Measurements from ENCODE around the gene DGKI.

DNA sequence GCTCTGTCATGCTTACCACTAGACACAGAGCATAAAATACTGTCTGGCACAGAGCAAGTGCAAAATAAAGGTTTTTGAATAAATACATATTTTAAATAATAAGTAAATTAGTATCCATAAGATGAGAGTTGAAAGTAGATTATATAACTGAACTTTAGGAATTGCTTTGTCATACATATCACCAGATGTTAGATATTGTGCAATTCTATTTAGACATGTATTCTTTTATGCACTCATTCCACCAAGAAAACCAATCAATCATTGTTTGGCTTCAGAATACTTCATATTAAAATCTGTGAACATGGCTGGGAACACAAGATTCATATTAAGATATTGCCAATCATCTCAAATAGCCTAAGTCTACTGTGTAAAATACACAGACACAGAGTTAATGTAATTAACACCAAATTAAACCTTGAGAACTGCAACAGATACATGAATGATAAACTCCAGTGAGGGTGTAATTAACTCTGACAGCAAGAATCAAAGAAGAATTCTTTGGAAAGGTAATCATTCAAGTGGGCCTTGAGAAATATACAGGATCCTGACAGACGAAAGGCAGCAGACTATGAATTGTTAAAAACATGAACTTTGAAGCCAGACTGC is 302.2 kb downstream of the DGKI start:
- TF ChIP-seq, protein P1, sequence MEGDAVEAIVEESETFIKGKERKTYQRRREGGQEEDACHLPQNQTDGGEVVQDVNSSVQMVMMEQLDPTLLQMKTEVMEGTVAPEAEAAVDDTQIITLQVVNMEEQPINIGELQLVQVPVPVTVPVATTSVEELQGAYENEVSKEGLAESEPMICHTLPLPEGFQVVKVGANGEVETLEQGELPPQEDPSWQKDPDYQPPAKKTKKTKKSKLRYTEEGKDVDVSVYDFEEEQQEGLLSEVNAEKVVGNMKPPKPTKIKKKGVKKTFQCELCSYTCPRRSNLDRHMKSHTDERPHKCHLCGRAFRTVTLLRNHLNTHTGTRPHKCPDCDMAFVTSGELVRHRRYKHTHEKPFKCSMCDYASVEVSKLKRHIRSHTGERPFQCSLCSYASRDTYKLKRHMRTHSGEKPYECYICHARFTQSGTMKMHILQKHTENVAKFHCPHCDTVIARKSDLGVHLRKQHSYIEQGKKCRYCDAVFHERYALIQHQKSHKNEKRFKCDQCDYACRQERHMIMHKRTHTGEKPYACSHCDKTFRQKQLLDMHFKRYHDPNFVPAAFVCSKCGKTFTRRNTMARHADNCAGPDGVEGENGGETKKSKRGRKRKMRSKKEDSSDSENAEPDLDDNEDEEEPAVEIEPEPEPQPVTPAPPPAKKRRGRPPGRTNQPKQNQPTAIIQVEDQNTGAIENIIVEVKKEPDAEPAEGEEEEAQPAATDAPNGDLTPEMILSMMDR (IDR thresholded peaks at IDR 0.05), result no peak
- TF ChIP-seq POLR2AphosphoS5 (IDR thresholded peaks at IDR 0.05; ENCODE audit: low read depth, low read length) (no peak), SIN3A (IDR thresholded peaks at IDR 0.05; ENCODE audit: borderline replicate concordance, insufficient read depth, low read depth, low read length) (no peak), TCF7L2 (IDR thresholded peaks at IDR 0.05; ENCODE audit: low read depth, low read length) (no peak)
